Right lobe of liver (tissue), 6 donors: ENCODE results near the gene ERN1. TPM values are rescaled to one million over a fixed set of nuclear protein-coding genes. Genes with fewer than 3 reads are reported as not detected.

Experiments
- ATAC-seq, 4 donors: fragments of 200-7000 bp; cut with Tn5 transposase; one replicate each; pipeline ENCODE4 v1.9.1; 2020; ENCODE audit warnings: mild to moderate bottlenecking in 4 of 4, moderate library complexity in 4 of 4
- DNase-seq, 3 donors: peaks; one replicate each; pipeline ENCODE4 v3.0.0-alpha.2; 2020
- H3K27ac ChIP-seq, 3 donors: fragments of 200-600 bp; one replicate each; pipeline ENCODE4 v1.8.0; 2022
- H3K27me3 ChIP-seq, 2 donors: fragments of 200-600 bp; one replicate each; pipeline ENCODE4 v1.8.0; 2022
- H3K36me3 ChIP-seq, 4 donors: fragments of 200-600 bp; sonication (generic) in 1 of 4; one replicate each; pipeline versions ENCODE4 v1.5.1 to v1.8.0; 2017 to 2022; ENCODE audit warnings: control low read depth in 1 of 4
- H3K4me1 ChIP-seq, 4 donors: fragments of 200-600 bp; sonication (generic) in 1 of 4; one replicate each; pipeline versions ENCODE4 v1.5.1 to v1.8.0; 2017 to 2022; ENCODE audit warnings: control low read depth in 1 of 4
- H3K4me3 ChIP-seq, 3 donors: fragments of 200-600 bp; one replicate each; pipeline ENCODE4 v1.8.0; 2022
- H3K9me3 ChIP-seq, 4 donors: fragments of 200-600 bp; sonication (generic) in 1 of 4; one replicate each; pipeline versions ENCODE4 v1.5.1 to v1.8.0; 2017 to 2022; ENCODE audit warnings: control low read depth in 1 of 4
- CTCF ChIP-seq, 4 donors: fragments of 200-600 bp in 3 of 4; fragments of 450-650 bp in 1 of 4; IDR thresholded peaks; one replicate each; pipeline versions ENCODE4 v1.5.1 to v1.8.0; 2016 to 2022; ENCODE audit warnings: antibody characterized with exemption in 4 of 4, mild to moderate bottlenecking in 2 of 4
- POLR2A ChIP-seq: fragments of 450-650 bp; IDR thresholded peaks from one replicate; pipeline ENCODE4 v1.6.1; 2017; ENCODE audit warnings: antibody characterized with exemption, mild to moderate bottlenecking
- WGBS: methylation state at CpG from one replicate; pipeline ENCODE4 v1.1.6; 2018; ENCODE audit warnings: low coverage, low lambda C conversion rate; ENCODE audit not compliant: insufficient coverage; ENCODE audit errors: missing lambda C conversion rate; 5-methylcytosine and 5-hydroxymethylcytosine counted together
- intact Hi-C, 2 donors: fragments of 100-400 bp; cut with DNase I; formaldehyde crosslinking; loops; one replicate each; pipeline versions ENCODE4 v1.11.2 to v1.14.1; 2022
- total RNA-seq, 6 experiments: library from RNA; depleted of rRNA in 2 of 6; stranded (reverse); fragments of >200 nt in 2 of 6; fragmentation: NEBNext Ultra II Directional in 3 of 6; extraction: Animal tissue kit (Norgen Biotek cat#: 25700) in 3 of 6; gene quantifications; one replicate each; pipeline versions ENCODE4 v1.1.0 to v1.2.4, GENCODE V29; 2016 to 2023
- donor health status: DM: no; HTN: yes; CAD: no.
- donor health status: DM: no; HTN: no; CAD: no.
- donor health status: DM: no; HTN: no; CAD: no.
- donor health status: DM: no; HTN: yes; CAD: no.
- donor health status: DM: no; HTN: yes; CAD: no.

ERN1 gene
- total RNA-seq, 6 experiments from 2014 or later = 22.7 to 47.6 (median 28.7) TPM

DNA sequence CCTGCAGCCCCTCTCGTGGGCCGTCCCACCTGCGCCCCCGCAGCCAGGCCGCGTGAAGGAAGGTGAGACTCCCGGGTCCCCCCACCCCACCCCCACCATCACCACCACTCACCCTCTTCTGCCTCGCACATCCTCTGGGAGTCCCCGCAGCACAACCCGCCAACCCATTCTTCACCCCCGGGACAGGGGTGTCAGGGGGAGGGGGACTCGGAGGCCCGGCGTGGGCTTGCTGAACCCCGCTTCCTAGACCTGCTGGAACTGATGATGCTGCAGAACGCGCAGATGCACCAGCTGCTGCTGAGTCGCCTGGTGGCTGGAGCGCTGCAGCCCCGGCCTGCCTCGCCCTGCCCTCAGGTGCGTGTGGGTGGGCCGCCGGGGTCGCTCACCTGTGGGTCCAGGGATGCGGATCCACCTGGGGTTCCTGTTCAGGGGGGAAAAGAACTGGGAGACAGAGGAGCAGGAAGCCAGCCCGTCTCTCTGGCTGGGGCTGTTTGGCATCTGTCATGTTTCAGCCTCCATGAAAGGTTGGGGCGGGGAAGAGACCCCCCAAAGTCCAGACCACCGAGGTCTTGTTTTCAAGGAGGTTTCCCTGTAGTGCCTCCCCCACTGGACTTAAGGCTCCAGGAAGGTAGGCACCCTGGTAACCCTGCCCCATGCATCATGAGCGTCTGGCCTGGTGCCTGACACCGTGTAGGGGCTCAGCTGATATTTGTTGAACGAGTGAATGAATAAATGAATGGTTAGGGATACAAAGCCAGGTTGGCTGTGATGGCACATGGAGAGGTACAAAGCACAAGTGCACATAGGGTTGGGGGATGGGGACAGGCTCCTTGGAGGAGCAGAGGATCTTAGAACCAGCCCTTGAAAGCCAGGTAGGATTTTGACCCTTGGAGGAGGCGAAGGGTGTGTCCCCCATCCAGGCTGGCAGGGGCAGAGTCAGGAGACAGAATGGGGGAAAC lies 130.9 kb downstream of the ERN1 start:
- DNase-seq (peak in 2 of 3 donors; percentile 27 to 39), ATAC-seq (peak in 1 of 4 donors; percentile 5)
- 43% methylated on average over 6 of the region's 33 CpGs for WGBS
- TF ChIP-seq CTCF (IDR thresholded peaks at IDR 0.05) (no peak), POLR2A (no peak)
- H3K36me3 ChIP-seq = no peaks in the 10 kb centered on the region
- intact Hi-C loops = no loop called here
- no peak overlapping the region for H3K27ac ChIP-seq
- H3K4me3 ChIP-seq = peak overlapping the region; percentile 40 to 55 (median 45)
- peaks cover 0 to 12% (median 0%) of the 10 kb centered on the region in 4 donors for H3K4me1 ChIP-seq
- no peaks in the 10 kb centered on the region for H3K27me3 ChIP-seq
- no peaks in the 10 kb centered on the region for H3K9me3 ChIP-seq

- peak within 1 kb of the TSS in 1 of 3 donors; percentile 48 for H3K27ac ChIP-seq
- no peaks in the 10 kb centered on the region for H3K27me3 ChIP-seq
Measured at GRCh38 chr17:63998050-63998720, 131.8 kb downstream of the ERN1 start, which contains the start of gene PRR29. Gene PRR29 (plus strand): TSS chr17:63998351. CDS start chr17:63998365, 14 bp downstream.

DNA sequence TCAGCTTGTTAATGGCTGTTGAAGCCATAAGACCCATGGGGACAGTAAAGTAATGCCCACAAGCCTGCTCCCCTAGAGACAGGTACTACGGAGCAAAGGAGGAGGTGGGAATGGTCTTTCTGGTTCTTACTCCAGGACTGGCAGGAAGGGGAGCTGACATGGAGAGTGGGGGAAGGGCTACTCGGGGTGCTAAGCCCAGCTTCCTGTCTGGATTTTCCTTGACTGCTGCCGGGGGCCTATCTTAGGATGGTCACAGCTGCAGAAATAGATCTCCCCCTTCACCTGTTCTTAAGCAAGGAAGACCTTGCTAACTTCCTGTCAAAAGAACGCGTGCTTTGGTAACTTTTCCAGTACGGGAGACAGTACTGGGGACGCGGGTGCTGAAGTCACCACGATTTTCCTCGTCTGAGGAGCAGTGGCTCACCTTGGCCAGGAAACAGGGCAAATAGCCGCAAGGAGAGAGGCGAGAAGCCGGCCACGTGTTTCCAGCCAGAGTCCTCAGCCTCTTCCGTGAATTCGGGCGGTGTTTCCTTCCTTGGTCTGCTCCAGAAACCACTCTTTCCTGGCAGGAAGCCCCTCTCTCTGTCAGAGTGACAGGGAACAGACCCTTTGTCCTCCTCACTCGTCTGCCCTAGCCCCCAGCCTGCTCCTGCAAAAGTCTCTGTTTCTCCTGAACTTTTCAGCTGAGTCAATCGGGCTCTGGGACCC lies 132.4 kb downstream of the ERN1 start:
- DNase-seq (peak in 2 of 3 donors; percentile 39 to 46), ATAC-seq (peak; percentile 5 to 39 (median 21))
- Histone ChIP-seq H3K4me1 (peaks cover 0 to 12% (median 0%) of the 10 kb centered on the region in 4 donors), H3K36me3 (no peaks in the 10 kb centered on the region), H3K27ac (peak overlapping the region in 1 of 3 donors; percentile 48), H3K9me3 (no peaks in the 10 kb centered on the region), H3K27me3 (no peaks in the 10 kb centered on the region), H3K4me3 (peak overlapping the region in 2 of 3 donors; percentile 45 to 55)
- TF ChIP-seq POLR2A (no peak), CTCF (IDR thresholded peaks at IDR 0.05) (no peak)
- WGBS = 35% methylated on average over 5 of the region's 19 CpGs
- intact Hi-C loops = no loop called here

More at GRCh38 chr17:63998050-63998720, 131.8 kb downstream of the ERN1 start, which contains the start of gene PRR29:
- intact Hi-C loops = no loop called here
- Histone ChIP-seq H3K9me3 (no peaks in the 10 kb centered on the region), H3K4me1 (peaks cover 0 to 12% (median 0%) of the 10 kb centered on the region in 4 donors), H3K36me3 (no peaks in the 10 kb centered on the region), H3K4me3 (peak within 1 kb of the TSS; percentile 40 to 55 (median 45))
- TF ChIP-seq CTCF (IDR thresholded peaks at IDR 0.05) = no peak
- no peak for TF ChIP-seq POLR2A
- ATAC-seq (peak; percentile 59 to 75 (median 68)), DNase-seq (peak; percentile 64 to 81 (median 74))
- WGBS = 2% methylated on average over 23 of the region's 43 CpGs
